ENCODE data around the gene FBH1.
A peak's percentile ranks its signal among the peaks of the same experiment; 100 is the strongest.
"Not testable (repeated sequence)": the region's sequence is repeated elsewhere in the genome, so short reads cannot be mapped to it uniquely, and the experiment has no call there.

Gene FBH1

GRCh38 chr10:5889624-5890451 is at the start of gene FBH1, which contains the start of gene ANKRD16:
TSS of gene FBH1 (plus strand) at chr10:5890243. CDS start at chr10:5890346, 103 bp downstream.
TSS of gene ANKRD16 (minus strand) at chr10:5889893. CDS start at chr10:5889354, 539 bp downstream.
- no peak for TF ChIP-seq CTCF (IDR thresholded peaks at IDR 0.05; ENCODE audit: insufficient read depth, missing control alignments)
- DNase-seq (ENCODE audit: insufficient read length, low spot score) = peak; percentile 93
- no peak for FAIRE-seq

- TF ChIP-seq CTCF (IDR thresholded peaks at IDR 0.05; ENCODE audit: insufficient read depth, missing control alignments) = no peak
- no peak for FAIRE-seq
- no peak for DNase-seq (ENCODE audit: insufficient read length, low spot score)
These were observed 49.4 kb upstream of the FBH1 start for GRCh38 chr10:5840314-5841307.

DNA sequence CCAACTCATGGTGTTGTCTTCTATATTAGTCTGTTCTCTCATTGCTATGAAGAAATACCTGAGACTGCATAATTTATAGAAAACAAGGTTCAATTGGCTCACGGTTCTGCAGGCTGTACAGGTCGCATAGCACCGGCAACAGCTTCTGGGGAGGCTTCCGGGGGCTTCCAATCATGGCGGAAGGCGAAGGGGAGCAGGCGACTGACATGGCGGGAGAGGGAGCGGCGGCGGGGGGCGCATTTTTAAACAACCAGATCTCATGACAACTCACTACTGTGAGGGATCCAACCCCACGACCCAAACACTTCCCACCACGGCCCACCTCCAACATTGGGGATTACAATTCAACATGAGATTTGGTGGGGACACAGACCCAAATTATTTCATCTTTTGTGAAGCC is 48.1 kb upstream of the FBH1 start:
- FAIRE-seq = no peak
- TF ChIP-seq CTCF (IDR thresholded peaks at IDR 0.05; ENCODE audit: insufficient read depth, missing control alignments) = no peak

DNA sequence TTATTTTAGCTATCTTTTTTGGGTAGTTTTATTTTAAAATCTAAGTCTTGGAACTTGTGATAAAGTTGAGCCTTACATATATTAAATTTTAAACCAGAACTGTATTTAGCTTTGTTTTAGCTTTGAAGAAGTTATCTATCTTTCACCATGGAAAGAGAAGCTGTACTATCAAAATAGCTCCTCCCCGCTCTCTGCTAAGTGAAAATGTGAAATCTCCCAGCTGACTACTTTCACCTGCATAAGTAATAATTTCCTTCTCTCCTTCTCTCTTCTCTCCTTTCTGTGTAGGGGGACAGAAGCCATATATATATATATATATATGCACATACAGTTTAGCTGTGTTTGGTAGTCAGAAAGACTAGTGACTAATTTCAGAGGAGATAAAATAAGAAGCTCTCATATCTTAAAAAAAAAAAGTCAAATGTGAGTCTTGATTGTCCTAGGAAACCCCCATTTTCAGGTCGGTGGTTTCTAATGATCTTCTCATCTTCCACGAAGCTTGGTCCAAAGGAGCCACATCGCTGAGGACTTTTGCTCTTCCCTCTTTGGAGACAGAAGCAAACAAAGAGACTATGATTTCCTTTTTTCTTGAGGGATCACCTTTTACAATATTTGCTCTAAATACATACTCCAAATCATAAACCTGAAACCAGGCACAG is 46.2 kb upstream of the FBH1 start:
- no peak for DNase-seq (ENCODE audit: insufficient read length, low spot score)
- TF ChIP-seq CTCF (IDR thresholded peaks at IDR 0.05; ENCODE audit: insufficient read depth, missing control alignments) = no peak
- FAIRE-seq = no peak

More for the DNA sequence above, 48.1 kb upstream of the FBH1 start:
- DNase-seq (ENCODE audit: insufficient read length, low spot score) = no peak

DNA sequence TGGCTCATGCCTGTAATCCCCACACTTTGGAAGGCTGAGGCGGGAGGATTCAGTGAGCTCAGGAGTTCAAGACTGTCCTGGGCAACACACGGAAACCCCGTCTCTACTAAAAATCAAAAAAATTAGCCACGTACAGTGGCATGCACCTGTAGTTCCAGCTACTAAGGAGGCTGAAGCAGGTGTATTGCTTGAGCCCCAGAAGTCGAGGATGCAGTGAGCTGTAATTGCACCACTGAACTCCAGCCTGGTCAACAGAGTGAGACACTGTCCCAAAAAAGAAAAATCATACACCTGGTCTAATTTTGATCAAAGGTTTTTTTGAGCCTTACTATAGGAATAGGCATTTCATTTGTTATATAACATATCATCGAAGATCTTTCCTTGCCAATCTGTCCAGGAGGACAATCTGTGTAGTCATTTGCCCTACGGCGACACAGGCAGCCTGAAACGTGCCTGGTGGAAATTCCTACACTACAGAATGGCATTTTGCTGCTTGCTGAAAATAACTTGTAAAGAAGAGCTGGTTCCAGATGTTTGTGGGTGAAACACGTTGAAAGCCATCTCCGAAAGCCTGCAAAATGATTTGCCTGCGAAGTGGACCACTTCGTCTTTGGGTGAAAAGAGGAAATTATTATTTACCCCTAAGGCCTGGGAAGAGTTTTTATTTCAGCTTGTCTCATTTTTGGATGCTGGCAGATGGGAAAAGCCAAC is 45.5 kb upstream of the FBH1 start:
- TF ChIP-seq CTCF (IDR thresholded peaks at IDR 0.05; ENCODE audit: insufficient read depth, missing control alignments) = no peak
- FAIRE-seq (no peak), DNase-seq (ENCODE audit: insufficient read length, low spot score) (no peak)

DNA sequence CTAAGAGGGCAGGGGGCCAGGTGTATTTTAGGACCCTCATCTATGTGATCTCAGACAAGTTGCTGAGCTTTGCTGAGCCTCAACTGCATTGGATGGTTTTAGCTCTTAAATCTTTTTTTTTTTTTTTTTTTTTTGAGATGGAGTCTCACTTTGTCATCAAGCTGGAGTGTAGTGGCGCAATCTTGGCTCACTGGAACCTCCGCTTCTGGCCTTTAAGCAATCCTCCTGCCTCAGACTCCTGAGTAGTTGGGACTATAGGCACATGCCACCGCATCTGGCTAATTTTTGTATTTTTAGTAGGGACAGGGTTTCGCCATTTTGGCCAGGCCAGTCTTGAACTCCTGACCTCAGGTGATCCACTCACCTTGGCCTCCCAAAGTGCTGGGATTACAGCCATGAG is 43.4 kb upstream of the FBH1 start:
- not testable (repeated sequence) for FAIRE-seq; DNase-seq (ENCODE audit: insufficient read length, low spot score)
